HepG2 (cell line): ENCODE data around the gene HMBS. TPM values are rescaled to one million over a fixed set of nuclear protein-coding genes. Genes with fewer than 3 reads are reported as not detected.
A peak's percentile ranks its signal among the peaks of the same experiment; 100 is the strongest.

Experiments
- ETV6 ChIP-seq: sonication (generic); formaldehyde crosslinking; conservative IDR thresholded peaks from 2 replicates; pipeline ENCODE4 v1.4.0; 2020; ENCODE audit warnings: missing genetic modification reagents
- FOSL2 ChIP-seq: sonication (generic); formaldehyde crosslinking; IDR thresholded peaks from 2 replicates; pipeline ENCODE4 v1.4.0; 2020; ENCODE audit warnings: missing genetic modification reagents
- GABPA ChIP-seq, 2 experiments: IDR thresholded peaks; 2 replicates each; pipeline ENCODE4 v1.6.1; 2011 to 2016; ENCODE audit warnings: low read depth in 2 of 2, low read length in 1 of 2, missing biosample characterization in 1 of 2, missing genetic modification characterization in 1 of 2
- ISL2 ChIP-seq: sonication (generic); formaldehyde crosslinking; IDR thresholded peaks from 2 replicates; pipeline ENCODE4 v1.5.0; 2020; ENCODE audit warnings: missing genetic modification reagents
- PAXIP1 ChIP-seq: sonication (generic); formaldehyde crosslinking; conservative IDR thresholded peaks from 2 replicates; pipeline ENCODE4 v1.4.0; 2020; ENCODE audit warnings: mild to moderate bottlenecking, missing genetic modification reagents, moderate library complexity
- POLR2AphosphoS2 ChIP-seq: IDR thresholded peaks from 2 replicates; pipeline ENCODE4 v1.6.1; 2011; ENCODE audit warnings: low read depth, low read length, improper control_type of control experiment
- SOX5 ChIP-seq: IDR thresholded peaks from 2 replicates; pipeline ENCODE4 v1.6.1; 2016; ENCODE audit warnings: borderline replicate concordance
- USF2 ChIP-seq, 2 experiments: sonication (generic) in 1 of 2; formaldehyde crosslinking in 1 of 2; IDR thresholded peaks; 2 replicates each; pipeline versions ENCODE4 v1.5.1 to v1.6.1; 2011 to 2020; ENCODE audit warnings: borderline replicate concordance in 1 of 2, low read depth in 1 of 2, low read length in 1 of 2, mild to moderate bottlenecking in 1 of 2, missing genetic modification reagents in 1 of 2, moderate library complexity in 1 of 2
- WIZ ChIP-seq: sonication (generic); formaldehyde crosslinking; IDR thresholded peaks from 2 replicates; pipeline ENCODE4 v1.5.1; 2020; ENCODE audit warnings: mild to moderate bottlenecking, missing genetic modification reagents
- ZKSCAN8 ChIP-seq: IDR thresholded peaks from 2 replicates; pipeline ENCODE4 v1.6.1; 2016; ENCODE audit warnings: borderline replicate concordance, missing genetic modification reagents, missing compliant biosample characterization
- ZNF138 ChIP-seq: sonication (generic); formaldehyde crosslinking; IDR thresholded peaks from 2 replicates; pipeline ENCODE4 v1.5.0; 2020; ENCODE audit warnings: mild to moderate bottlenecking, low read depth, missing genetic modification reagents
- polyA plus RNA-seq, 8 experiments: library from polyadenylated mRNA; depleted of rRNA in 3 of 8; stranded (reverse) in 7 of 8; unstranded in 1 of 8; fragments of >200 nt; fragmentation: Illumina TruSeq in 4 of 8; extraction: Trizol in 4 of 8; gene quantifications; 2 replicates each; pipeline versions ENCODE4 v1.2.1 to v1.2.3, GENCODE V29; 2011 to 2016; ENCODE audit warnings: low read depth in 4 of 8, missing spikeins in 1 of 8, mixed read lengths in 1 of 8; ENCODE audit not compliant: insufficient read depth in 1 of 8
- total RNA-seq, 5 experiments: library from RNA; depleted of rRNA; stranded (reverse); fragments of >200 nt; fragmentation: Illumina TruSeq; extraction: Trizol; gene quantifications; 2 replicates each; pipeline ENCODE4 v1.2.3, GENCODE V29; 2016; ENCODE audit warnings: low read depth in 1 of 5
- TF ChIP-seq, protein P1 (sequence below): sonication (generic); formaldehyde crosslinking; IDR thresholded peaks from 2 replicates; pipeline ENCODE4 v1.5.0; 2020; ENCODE audit warnings: mild to moderate bottlenecking, missing genetic modification reagents, borderline replicate concordance
- TF ChIP-seq, protein P2 (sequence below): IDR thresholded peaks from 2 replicates; pipeline ENCODE4 v1.6.1; 2016; ENCODE audit warnings: mild to moderate bottlenecking, missing biosample characterization, missing genetic modification reagents
- TF ChIP-seq, protein P3 (sequence below): IDR thresholded peaks from 2 replicates; pipeline ENCODE4 v1.6.1; 2018; ENCODE audit warnings: missing genetic modification reagents
- TF ChIP-seq, protein P4 (sequence below): sonication (generic); formaldehyde crosslinking; IDR thresholded peaks from 2 replicates; pipeline ENCODE4 v1.8.0; 2022; ENCODE audit warnings: missing genetic modification reagents, low read depth, mild to moderate bottlenecking, borderline replicate concordance

Gene HMBS
- total and polyA plus RNA-seq, 2 of the 13 experiments (the other 11 are each of a cell fraction or from before 2014, with no cell fraction given) = 9.4 to 46.9 TPM

GRCh38 chr11:119084663-119085436 is at the start of gene HMBS (continued):
- TF ChIP-seq, protein P1, sequence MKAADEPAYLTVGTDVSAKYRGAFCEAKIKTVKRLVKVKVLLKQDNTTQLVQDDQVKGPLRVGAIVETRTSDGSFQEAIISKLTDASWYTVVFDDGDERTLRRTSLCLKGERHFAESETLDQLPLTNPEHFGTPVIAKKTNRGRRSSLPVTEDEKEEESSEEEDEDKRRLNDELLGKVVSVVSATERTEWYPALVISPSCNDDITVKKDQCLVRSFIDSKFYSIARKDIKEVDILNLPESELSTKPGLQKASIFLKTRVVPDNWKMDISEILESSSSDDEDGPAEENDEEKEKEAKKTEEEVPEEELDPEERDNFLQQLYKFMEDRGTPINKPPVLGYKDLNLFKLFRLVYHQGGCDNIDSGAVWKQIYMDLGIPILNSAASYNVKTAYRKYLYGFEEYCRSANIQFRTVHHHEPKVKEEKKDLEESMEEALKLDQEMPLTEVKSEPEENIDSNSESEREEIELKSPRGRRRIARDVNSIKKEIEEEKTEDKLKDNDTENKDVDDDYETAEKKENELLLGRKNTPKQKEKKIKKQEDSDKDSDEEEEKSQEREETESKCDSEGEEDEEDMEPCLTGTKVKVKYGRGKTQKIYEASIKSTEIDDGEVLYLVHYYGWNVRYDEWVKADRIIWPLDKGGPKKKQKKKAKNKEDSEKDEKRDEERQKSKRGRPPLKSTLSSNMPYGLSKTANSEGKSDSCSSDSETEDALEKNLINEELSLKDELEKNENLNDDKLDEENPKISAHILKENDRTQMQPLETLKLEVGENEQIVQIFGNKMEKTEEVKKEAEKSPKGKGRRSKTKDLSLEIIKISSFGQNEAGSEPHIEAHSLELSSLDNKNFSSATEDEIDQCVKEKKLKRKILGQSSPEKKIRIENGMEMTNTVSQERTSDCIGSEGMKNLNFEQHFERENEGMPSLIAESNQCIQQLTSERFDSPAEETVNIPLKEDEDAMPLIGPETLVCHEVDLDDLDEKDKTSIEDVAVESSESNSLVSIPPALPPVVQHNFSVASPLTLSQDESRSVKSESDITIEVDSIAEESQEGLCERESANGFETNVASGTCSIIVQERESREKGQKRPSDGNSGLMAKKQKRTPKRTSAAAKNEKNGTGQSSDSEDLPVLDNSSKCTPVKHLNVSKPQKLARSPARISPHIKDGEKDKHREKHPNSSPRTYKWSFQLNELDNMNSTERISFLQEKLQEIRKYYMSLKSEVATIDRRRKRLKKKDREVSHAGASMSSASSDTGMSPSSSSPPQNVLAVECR (CRISPR knock-in tag) = peak; percentile 88
- TF ChIP-seq, protein P2, sequence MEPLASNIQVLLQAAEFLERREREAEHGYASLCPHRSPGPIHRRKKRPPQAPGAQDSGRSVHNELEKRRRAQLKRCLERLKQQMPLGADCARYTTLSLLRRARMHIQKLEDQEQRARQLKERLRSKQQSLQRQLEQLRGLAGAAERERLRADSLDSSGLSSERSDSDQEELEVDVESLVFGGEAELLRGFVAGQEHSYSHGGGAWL (CRISPR knock-in tag) = peak; percentile 83
- TF ChIP-seq GABPA (IDR thresholded peaks at IDR 0.05; ENCODE audit: low read depth, low read length) = peak; percentile 79
- peak; percentile 95 for TF ChIP-seq GABPA (CRISPR knock-in tag; IDR thresholded peaks at IDR 0.05; ENCODE audit: low read depth)
- TF ChIP-seq, protein P3, sequence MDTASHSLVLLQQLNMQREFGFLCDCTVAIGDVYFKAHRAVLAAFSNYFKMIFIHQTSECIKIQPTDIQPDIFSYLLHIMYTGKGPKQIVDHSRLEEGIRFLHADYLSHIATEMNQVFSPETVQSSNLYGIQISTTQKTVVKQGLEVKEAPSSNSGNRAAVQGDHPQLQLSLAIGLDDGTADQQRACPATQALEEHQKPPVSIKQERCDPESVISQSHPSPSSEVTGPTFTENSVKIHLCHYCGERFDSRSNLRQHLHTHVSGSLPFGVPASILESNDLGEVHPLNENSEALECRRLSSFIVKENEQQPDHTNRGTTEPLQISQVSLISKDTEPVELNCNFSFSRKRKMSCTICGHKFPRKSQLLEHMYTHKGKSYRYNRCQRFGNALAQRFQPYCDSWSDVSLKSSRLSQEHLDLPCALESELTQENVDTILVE = 0 out of 2 replicates have a peak, but pooled peaks have one; percentile 63
- peak; percentile 63 for TF ChIP-seq PAXIP1 (CRISPR knock-in tag)
- TF ChIP-seq SOX5 (CRISPR knock-in tag) = peak; percentile 27; the same call in 1 of the 2 replicates
- TF ChIP-seq WIZ (CRISPR knock-in tag) = no peak; the same call in 1 of the 2 replicates
- TF ChIP-seq ETV6 (CRISPR knock-in tag) = 0 out of 2 replicates have a peak, but pooled peaks have one; percentile 68
- no peak for TF ChIP-seq FOSL2 (CRISPR knock-in tag)
- peak; percentile 48 for TF ChIP-seq ISL2 (CRISPR knock-in tag)
- TF ChIP-seq, protein P4, sequence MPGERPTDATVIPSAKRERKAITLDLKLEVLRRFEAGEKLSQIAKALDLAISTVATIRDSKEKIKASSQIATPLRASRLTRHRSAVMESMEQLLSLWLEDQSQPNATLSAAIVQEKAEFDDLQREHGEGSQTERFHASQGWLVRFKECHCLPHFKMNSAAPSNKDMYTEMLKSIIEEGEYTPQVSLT = no peak
- TF ChIP-seq POLR2AphosphoS2 = no peak
- TF ChIP-seq USF2 (IDR thresholded peaks at IDR 0.05; ENCODE audit: low read depth, low read length) = peak; percentile 58
- TF ChIP-seq USF2 (CRISPR knock-in tag; IDR thresholded peaks at IDR 0.05; ENCODE audit: borderline replicate concordance) = no peak; the same call in 1 of the 2 replicates
- peak; percentile 33; the same call in 1 of the 2 replicates for TF ChIP-seq ZKSCAN8
- TF ChIP-seq ZNF138 = no peak
